GM23248 (cell line): Measurements from ENCODE around the gene DYNC2LI1.

Experiments
- EZH2 ChIP-seq: fragments of 200-600 bp; sonication (generic); IDR thresholded peaks from 2 replicates; pipeline ENCODE4 v1.6.1; 2018; ENCODE audit warnings: antibody characterized with exemption, mild to moderate bottlenecking; ENCODE audit not compliant: insufficient read depth, poor library complexity, severe bottlenecking
- EZH2phosphoT487 ChIP-seq: fragments of 200-600 bp; sonication (generic); IDR thresholded peaks from 2 replicates; pipeline ENCODE4 v1.6.1; 2018; ENCODE audit warnings: antibody characterized with exemption, moderate library complexity, mild to moderate bottlenecking, low read depth; ENCODE audit not compliant: insufficient read depth

DNA sequence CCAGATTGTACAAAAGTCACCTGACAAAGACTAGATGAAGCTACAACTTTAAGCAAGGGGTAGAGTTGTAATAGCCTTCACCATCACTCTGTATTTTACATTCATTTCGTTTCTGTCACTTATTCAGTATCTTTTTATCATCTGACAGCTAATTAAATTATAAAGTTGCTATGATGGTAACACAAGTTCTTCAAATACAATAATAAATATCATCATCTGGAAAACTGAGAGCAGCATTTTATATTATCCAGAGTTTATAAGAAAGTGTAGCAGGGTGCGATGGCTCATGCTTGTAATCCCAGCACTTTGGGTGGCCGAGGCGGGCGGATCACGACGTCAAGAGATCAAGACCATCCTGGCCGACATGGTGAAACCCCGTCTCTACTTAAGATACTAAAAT is 21.1 kb downstream of the DYNC2LI1 start:
- TF ChIP-seq EZH2 (no peak), EZH2phosphoT487 (no peak)
